Activated CD4-positive, alpha-beta T cell treated with anti-CD3 and anti-CD28 coated beads, Interleukin-2, Interleukin-4, amounts not matched to agents 100 ng/mL and 50 ng/mL, durations not matched to agents 16 hours and 8 hours (primary cell): ENCODE results near the gene CRYBG1.
"Not testable (repeated sequence)": the region's sequence is repeated elsewhere in the genome, so short reads cannot be mapped to it uniquely, and the experiment has no call there.

Experiments used
- DNase-seq: peaks from one replicate; pipeline ENCODE4 v3.0.0-alpha.2; 2020; ENCODE audit warnings: low spot score

CRYBG1 gene

GRCh38 chr6:106555767-106556166, 195.2 kb downstream of the CRYBG1 start:
- DNase-seq: no peak

GRCh38 chr6:106556368-106556960, 195.9 kb downstream of the CRYBG1 start:
- no peak for DNase-seq

GRCh38 chr6:106557837-106558236, 197.3 kb downstream of the CRYBG1 start:
- no peak for DNase-seq

- DNase-seq: no peak
Observed at GRCh38 chr6:106558364-106558763, 197.8 kb downstream of the CRYBG1 start.

- not testable (repeated sequence) for DNase-seq
Observed at GRCh38 chr6:106559659-106560058, 199.1 kb downstream of the CRYBG1 start.

- peak; percentile 19 for DNase-seq
Observed at GRCh38 chr6:106560996-106561685, 200.6 kb downstream of the CRYBG1 start.

- no peak for DNase-seq
Observed at GRCh38 chr6:106561686-106562405, 201.3 kb downstream of the CRYBG1 start.

GRCh38 chr6:106563614-106564013, 203.1 kb downstream of the CRYBG1 start:
- no peak for DNase-seq

GRCh38 chr6:106564476-106564875, 204.0 kb downstream of the CRYBG1 start:
- DNase-seq: no peak

- DNase-seq: no peak
Observed at GRCh38 chr6:106568530-106568929, 208.0 kb downstream of the CRYBG1 start.

GRCh38 chr6:106569428-106569827, 208.9 kb downstream of the CRYBG1 start:
- no peak for DNase-seq

- DNase-seq: no peak
Observed at GRCh38 chr6:106572436-106572835, 211.9 kb downstream of the CRYBG1 start.

GRCh38 chr6:106572875-106573585, 212.5 kb downstream of the CRYBG1 start:
- no peak for DNase-seq

GRCh38 chr6:106574741-106575458, 214.4 kb downstream of the CRYBG1 start:
- peak; percentile 11 for DNase-seq

GRCh38 chr6:106579281-106579680, 218.8 kb downstream of the CRYBG1 start:
- no peak for DNase-seq

GRCh38 chr6:106581468-106581867, 221.0 kb downstream of the CRYBG1 start:
- no peak for DNase-seq

- no peak for DNase-seq
Observed at GRCh38 chr6:106586815-106587415, 226.4 kb downstream of the CRYBG1 start.

GRCh38 chr6:106588937-106589336, 228.4 kb downstream of the CRYBG1 start:
- not testable (repeated sequence) for DNase-seq

GRCh38 chr6:106591111-106591825, 230.8 kb downstream of the CRYBG1 start:
- DNase-seq: no peak

GRCh38 chr6:106599440-106599839, 238.9 kb downstream of the CRYBG1 start:
- DNase-seq: no peak

GRCh38 chr6:106600329-106600728, 239.8 kb downstream of the CRYBG1 start:
- no peak for DNase-seq
